Breast epithelium (tissue), 4 donors: ENCODE measurements around the gene SLC18A2. TPM values are rescaled to one million over a fixed set of nuclear protein-coding genes. Genes with fewer than 3 reads are reported as not detected.

ENCODE experiments used
- DNase-seq, 2 donors: peaks; one replicate each; pipeline ENCODE4 v3.0.0-alpha.2; 2019; ENCODE audit warnings: low spot score in 2 of 2
- H3K27ac ChIP-seq, 2 donors: fragments of 200-600 bp; sonication (generic) in 1 of 2; one replicate each; pipeline ENCODE4 v1.5.1; 2016 to 2019; ENCODE audit warnings: mild to moderate bottlenecking in 1 of 2
- H3K27me3 ChIP-seq, 2 donors: fragments of 200-600 bp; sonication (generic) in 1 of 2; one replicate each; pipeline versions ENCODE4 v1.5.1 to v1.6.0; 2017 to 2019; ENCODE audit warnings: control low read depth in 1 of 2, mild to moderate bottlenecking in 1 of 2
- H3K36me3 ChIP-seq: fragments of 200-600 bp; one replicate; pipeline ENCODE4 v1.5.1; 2019
- H3K4me1 ChIP-seq, 2 donors: fragments of 200-600 bp; sonication (generic); one replicate each; pipeline ENCODE4 v1.5.1; 2016 to 2019; ENCODE audit warnings: control low read depth in 1 of 2
- H3K4me3 ChIP-seq, 3 donors: fragments of 200-600 bp; sonication (generic); 1 replicate in 2 of 3; 2 replicates in 1 of 3; pipeline ENCODE4 v1.5.1; 2016 to 2019; ENCODE audit warnings: mild to moderate bottlenecking in 3 of 3, moderate library complexity in 2 of 3
- H3K9me3 ChIP-seq, 2 donors: fragments of 200-600 bp; sonication (generic) in 1 of 2; one replicate each; pipeline ENCODE4 v1.5.1; 2016 to 2019; ENCODE audit warnings: control low read depth in 1 of 2
- POLR2A ChIP-seq: fragments of 450-650 bp; IDR thresholded peaks from one replicate; pipeline ENCODE4 v1.6.1; 2016; ENCODE audit warnings: antibody characterized with exemption, mild to moderate bottlenecking, moderate library complexity
- POLR2AphosphoS5 ChIP-seq, 3 donors: sonication (generic); formaldehyde crosslinking; IDR thresholded peaks; one replicate each; pipeline ENCODE4 v1.6.1; 2017; ENCODE audit warnings: antibody characterized with exemption in 3 of 3
- intact Hi-C: fragments of 100-400 bp; cut with DNase I; formaldehyde crosslinking; loops from one replicate; pipeline ENCODE4 v1.15.1; 2023; ENCODE audit warnings: low total_unique reads
- total RNA-seq, 3 donors: library from RNA; depleted of rRNA; stranded (reverse); fragments of >200 nt; gene quantifications; one replicate each; pipeline ENCODE4 v1.1.0, GENCODE V29; 2016
- TF ChIP-seq, protein P1 (sequence below), 3 donors: fragments of 450-650 bp; IDR thresholded peaks; one replicate each; pipeline ENCODE4 v1.5.1; 2016 to 2017; ENCODE audit warnings: antibody characterized with exemption in 3 of 3, mild to moderate bottlenecking in 3 of 3, moderate library complexity in 3 of 3

SLC18A2 gene
- total RNA-seq, 3 donors from 2014 or later, result 0.73 to 2.1 TPM; not detected in 1

DNA sequence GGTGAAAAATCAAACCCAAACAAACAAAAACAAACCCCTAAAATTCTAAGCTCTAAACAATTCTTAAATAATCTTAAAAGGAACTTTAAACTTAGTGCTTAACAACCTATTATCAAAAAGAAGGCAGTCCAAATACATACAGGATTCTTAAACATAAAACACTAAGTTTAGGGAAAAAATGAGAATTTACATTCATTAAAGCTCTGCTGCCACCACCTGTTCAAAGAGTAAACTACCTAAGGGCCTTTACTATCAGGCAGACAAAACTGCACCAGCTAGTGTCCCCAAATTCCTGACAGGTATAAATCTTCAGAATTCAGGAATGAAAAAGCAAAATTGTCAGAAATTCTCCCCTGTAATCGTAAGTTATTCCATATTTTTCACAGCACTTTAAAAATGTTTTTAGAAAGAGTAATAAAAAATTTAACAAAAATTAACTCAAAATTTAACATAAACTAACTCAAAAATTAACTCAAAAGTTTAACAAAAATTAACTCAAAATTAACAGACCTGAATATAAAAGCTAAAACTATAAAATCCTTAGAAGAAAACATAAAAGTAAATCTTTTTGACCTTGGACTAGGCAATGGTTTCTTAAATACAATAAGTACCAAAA is 79.2 kb downstream of the SLC18A2 start:
- intact Hi-C loops, result no loop called here
- no peaks in the 10 kb centered on the region for H3K9me3 ChIP-seq
- H3K27me3 ChIP-seq, result no peaks in the 10 kb centered on the region
- no peaks in the 10 kb centered on the region for H3K4me1 ChIP-seq
- DNase-seq, result no peak
- TF ChIP-seq POLR2A, result no peak
- TF ChIP-seq, protein P1, sequence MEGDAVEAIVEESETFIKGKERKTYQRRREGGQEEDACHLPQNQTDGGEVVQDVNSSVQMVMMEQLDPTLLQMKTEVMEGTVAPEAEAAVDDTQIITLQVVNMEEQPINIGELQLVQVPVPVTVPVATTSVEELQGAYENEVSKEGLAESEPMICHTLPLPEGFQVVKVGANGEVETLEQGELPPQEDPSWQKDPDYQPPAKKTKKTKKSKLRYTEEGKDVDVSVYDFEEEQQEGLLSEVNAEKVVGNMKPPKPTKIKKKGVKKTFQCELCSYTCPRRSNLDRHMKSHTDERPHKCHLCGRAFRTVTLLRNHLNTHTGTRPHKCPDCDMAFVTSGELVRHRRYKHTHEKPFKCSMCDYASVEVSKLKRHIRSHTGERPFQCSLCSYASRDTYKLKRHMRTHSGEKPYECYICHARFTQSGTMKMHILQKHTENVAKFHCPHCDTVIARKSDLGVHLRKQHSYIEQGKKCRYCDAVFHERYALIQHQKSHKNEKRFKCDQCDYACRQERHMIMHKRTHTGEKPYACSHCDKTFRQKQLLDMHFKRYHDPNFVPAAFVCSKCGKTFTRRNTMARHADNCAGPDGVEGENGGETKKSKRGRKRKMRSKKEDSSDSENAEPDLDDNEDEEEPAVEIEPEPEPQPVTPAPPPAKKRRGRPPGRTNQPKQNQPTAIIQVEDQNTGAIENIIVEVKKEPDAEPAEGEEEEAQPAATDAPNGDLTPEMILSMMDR (IDR thresholded peaks at IDR 0.05), result peak in 2 of 3 donors; percentile 34 to 46
- no peaks in the 10 kb centered on the region for H3K36me3 ChIP-seq
- no peak overlapping the region for H3K27ac ChIP-seq
- H3K4me3 ChIP-seq, result no peak overlapping the region

DNA sequence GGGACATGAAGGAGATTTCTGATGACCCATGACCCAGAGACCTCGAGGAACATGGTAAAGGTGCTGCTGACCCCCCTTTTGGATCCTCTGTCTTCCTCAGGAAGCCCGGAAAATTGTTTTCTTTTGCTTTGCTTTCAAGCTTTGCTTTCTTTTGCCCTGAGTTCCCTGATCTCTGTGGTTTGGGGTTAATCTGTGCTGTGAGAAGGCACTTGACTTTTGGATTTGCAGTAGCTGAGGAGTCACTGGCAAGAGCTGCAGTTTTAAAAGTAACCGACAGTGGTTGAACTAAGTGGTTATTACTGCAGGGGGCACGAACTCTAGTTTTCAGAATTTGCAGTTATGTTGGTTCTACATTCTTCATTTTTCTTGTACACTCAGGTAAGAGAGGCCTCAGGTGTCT is 81.3 kb downstream of the SLC18A2 start:
- Histone ChIP-seq H3K27me3 (no peaks in the 10 kb centered on the region), H3K36me3 (no peaks in the 10 kb centered on the region), H3K4me3 (no peak overlapping the region), H3K27ac (no peak overlapping the region), H3K9me3 (no peaks in the 10 kb centered on the region), H3K4me1 (no peaks in the 10 kb centered on the region)
- TF ChIP-seq, protein P1 (IDR thresholded peaks at IDR 0.05), result no peak
- TF ChIP-seq POLR2A, result no peak
- TF ChIP-seq POLR2AphosphoS5 (IDR thresholded peaks at IDR 0.05), result no peak
- DNase-seq, result no peak
- intact Hi-C loops, result no loop called here

DNA sequence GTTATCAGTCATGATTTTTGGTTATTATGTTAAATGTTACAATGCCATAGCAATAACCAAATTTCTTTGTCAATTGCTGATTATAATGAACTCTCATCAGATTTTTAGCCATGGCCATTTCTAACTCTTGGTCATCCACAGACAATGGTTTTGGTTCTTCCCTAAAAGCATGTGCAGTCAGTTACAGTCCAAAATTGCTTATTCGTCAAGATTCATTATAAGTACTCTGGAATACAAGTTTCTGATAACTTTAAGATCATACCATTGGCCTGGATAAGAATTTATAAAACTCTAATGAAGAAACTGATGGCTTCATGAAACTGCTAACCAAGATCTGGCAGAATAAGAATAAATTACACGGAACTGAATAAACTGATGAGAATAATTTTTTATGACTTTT is 83.5 kb downstream of the SLC18A2 start:
- TF ChIP-seq, protein P1 (IDR thresholded peaks at IDR 0.05), result no peak
- TF ChIP-seq POLR2AphosphoS5 (IDR thresholded peaks at IDR 0.05) (no peak), POLR2A (no peak)
- H3K4me3 ChIP-seq, result no peak overlapping the region
- no peak overlapping the region for H3K27ac ChIP-seq
- intact Hi-C loops, result no loop called here
- no peaks in the 10 kb centered on the region for H3K36me3 ChIP-seq
- no peaks in the 10 kb centered on the region for H3K4me1 ChIP-seq
- H3K27me3 ChIP-seq, result no peaks in the 10 kb centered on the region
- H3K9me3 ChIP-seq, result no peaks in the 10 kb centered on the region
- no peak for DNase-seq

DNA sequence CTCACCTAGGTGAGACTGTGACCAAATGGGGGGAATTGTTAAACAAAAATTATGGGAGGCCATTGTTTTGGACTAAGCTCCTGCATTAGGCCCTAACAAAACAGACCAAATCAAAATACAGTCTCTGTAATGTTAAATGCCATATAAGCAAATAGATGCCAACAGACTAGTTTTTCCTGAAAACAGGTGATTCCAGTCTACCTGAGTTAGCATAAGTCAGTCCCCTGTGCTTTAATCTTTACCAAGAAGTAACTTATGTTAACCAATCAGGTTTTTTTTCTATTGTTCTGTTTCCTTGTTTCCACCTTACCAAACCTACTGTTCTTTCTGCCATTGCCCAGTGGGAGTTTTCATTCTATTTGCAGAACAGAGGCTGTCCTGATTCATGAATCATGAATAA is 86.3 kb downstream of the SLC18A2 start:
- Histone ChIP-seq H3K27me3 (no peaks in the 10 kb centered on the region), H3K36me3 (no peaks in the 10 kb centered on the region), H3K9me3 (no peaks in the 10 kb centered on the region), H3K4me3 (no peak overlapping the region), H3K4me1 (no peaks in the 10 kb centered on the region), H3K27ac (no peak overlapping the region)
- intact Hi-C loops, result no loop called here
- DNase-seq, result no peak
- TF ChIP-seq POLR2AphosphoS5 (IDR thresholded peaks at IDR 0.05) (no peak), POLR2A (no peak)
- TF ChIP-seq, protein P1 (IDR thresholded peaks at IDR 0.05), result no peak

Other genes starting within 250 kb of the SLC18A2 start
- 10 to 100 TPM; 14.4 to 36.0 (median 17.8) TPM for gene SHTN1, start 235.9 kb upstream of the SLC18A2 start, total RNA-seq
- not detected for gene VAX1, start 102.8 kb upstream of the SLC18A2 start, total RNA-seq
- gene KCNK18, start 43.6 kb upstream of the SLC18A2 start, total RNA-seq, result not detected
- gene PDZD8, start 134.3 kb downstream of the SLC18A2 start, total RNA-seq, result 10 to 100 TPM; 27.5 to 51.2 (median 27.9) TPM